GM12891 (cell line): ENCODE results near the gene COL21A1.

Source experiments
- DNase-seq: peaks from one replicate; pipeline ENCODE4 v3.0.0; 2011; ENCODE audit warnings: low spot score; ENCODE audit not compliant: insufficient read length
- FAIRE-seq: peaks from 2 replicates; lab custom pipeline; 2011; peaks lifted over from hg19 to GRCh38; lab: Jason Lieb, UNC
- PAX5 ChIP-seq: IDR thresholded peaks from 2 replicates; pipeline ENCODE4 v1.6.1; 2011; ENCODE audit warnings: low read length, moderate library complexity, mild to moderate bottlenecking; ENCODE audit not compliant: insufficient read depth, severe bottlenecking
- POLR2A ChIP-seq: IDR thresholded peaks from 2 replicates; pipeline ENCODE4 v1.6.1; 2011; ENCODE audit warnings: low read depth, low read length, control low read depth
- POLR2AphosphoS5 ChIP-seq: IDR thresholded peaks from 2 replicates; pipeline ENCODE4 v1.6.1; 2011; ENCODE audit warnings: low read depth, low read length, control low read depth
- POU2F2 ChIP-seq: IDR thresholded peaks from 2 replicates; pipeline ENCODE4 v1.6.1; 2011; ENCODE audit warnings: low read depth, mild to moderate bottlenecking, control low read depth, low read length, moderate library complexity
- SPI1 ChIP-seq: IDR thresholded peaks from 2 replicates; pipeline ENCODE4 v1.6.1; 2011; ENCODE audit warnings: low read depth, low read length, control low read depth
- TAF1 ChIP-seq: IDR thresholded peaks from 2 replicates; pipeline ENCODE4 v1.6.1; 2011; ENCODE audit warnings: low read depth, low read length, control low read depth

COL21A1 gene

GRCh38 chr6:56231827-56232226 is 15.6 kb downstream of the COL21A1 start:
- TF ChIP-seq POU2F2 (no peak), POLR2A (no peak), SPI1 (no peak), PAX5 (no peak), POLR2AphosphoS5 (no peak), TAF1 (no peak)
- no peak for FAIRE-seq
- DNase-seq, result no peak

GRCh38 chr6:56230976-56231566 is 16.3 kb downstream of the COL21A1 start:
- no peak for TF ChIP-seq POU2F2
- no peak for TF ChIP-seq POLR2AphosphoS5
- no peak for TF ChIP-seq TAF1
- DNase-seq (no peak), FAIRE-seq (no peak)

GRCh38 chr6:56227071-56227879 is 20.1 kb downstream of the COL21A1 start:
- no peak for TF ChIP-seq POLR2A
- no peak for TF ChIP-seq TAF1
- TF ChIP-seq POLR2AphosphoS5, result no peak
- no peak for TF ChIP-seq PAX5
- no peak for TF ChIP-seq POU2F2
- TF ChIP-seq SPI1, result no peak
- FAIRE-seq (no peak), DNase-seq (no peak)

- TF ChIP-seq SPI1 (no peak), TAF1 (no peak), PAX5 (no peak), POLR2A (no peak), POLR2AphosphoS5 (no peak), POU2F2 (no peak)
- FAIRE-seq (no peak), DNase-seq (no peak)
These were observed 23.4 kb downstream of the COL21A1 start for GRCh38 chr6:56223995-56224394.

- FAIRE-seq (no peak), DNase-seq (no peak)
- TF ChIP-seq POLR2AphosphoS5 (no peak), TAF1 (no peak)
These were observed 24.9 kb downstream of the COL21A1 start for GRCh38 chr6:56222499-56222898.

GRCh38 chr6:56220078-56220477 is 27.3 kb downstream of the COL21A1 start:
- TF ChIP-seq SPI1 (no peak), POU2F2 (no peak), TAF1 (no peak), POLR2AphosphoS5 (no peak), PAX5 (no peak), POLR2A (no peak)
- FAIRE-seq (no peak), DNase-seq (no peak)

- FAIRE-seq (no peak), DNase-seq (no peak)
- no peak for TF ChIP-seq POLR2A
- no peak for TF ChIP-seq PAX5
- TF ChIP-seq POU2F2, result no peak
- no peak for TF ChIP-seq POLR2AphosphoS5
- TF ChIP-seq TAF1, result no peak
- TF ChIP-seq SPI1, result no peak
These were observed 32.7 kb downstream of the COL21A1 start for GRCh38 chr6:56214703-56215101.

GRCh38 chr6:56214041-56214702 is 33.2 kb downstream of the COL21A1 start:
- no peak for FAIRE-seq

GRCh38 chr6:56211724-56212123 is 35.7 kb downstream of the COL21A1 start:
- FAIRE-seq (no peak), DNase-seq (no peak)
- no peak for TF ChIP-seq PAX5
- no peak for TF ChIP-seq POLR2A
- no peak for TF ChIP-seq SPI1
- no peak for TF ChIP-seq TAF1
- no peak for TF ChIP-seq POU2F2
- no peak for TF ChIP-seq POLR2AphosphoS5

More at GRCh38 chr6:56214041-56214702, 33.2 kb downstream of the COL21A1 start:
- DNase-seq, result no peak
- TF ChIP-seq POLR2A (no peak), TAF1 (no peak), POLR2AphosphoS5 (no peak), PAX5 (no peak), POU2F2 (no peak), SPI1 (no peak)
